ENCODE measurements around the gene ATL3. TPM values are rescaled to one million over a fixed set of nuclear protein-coding genes. Genes with fewer than 3 reads are reported as not detected.

Gene ATL3
- total and polyA plus RNA-seq, 2 of the 13 experiments (the other 11 are each of a cell fraction or from before 2014, with no cell fraction given) = not detected

DNA sequence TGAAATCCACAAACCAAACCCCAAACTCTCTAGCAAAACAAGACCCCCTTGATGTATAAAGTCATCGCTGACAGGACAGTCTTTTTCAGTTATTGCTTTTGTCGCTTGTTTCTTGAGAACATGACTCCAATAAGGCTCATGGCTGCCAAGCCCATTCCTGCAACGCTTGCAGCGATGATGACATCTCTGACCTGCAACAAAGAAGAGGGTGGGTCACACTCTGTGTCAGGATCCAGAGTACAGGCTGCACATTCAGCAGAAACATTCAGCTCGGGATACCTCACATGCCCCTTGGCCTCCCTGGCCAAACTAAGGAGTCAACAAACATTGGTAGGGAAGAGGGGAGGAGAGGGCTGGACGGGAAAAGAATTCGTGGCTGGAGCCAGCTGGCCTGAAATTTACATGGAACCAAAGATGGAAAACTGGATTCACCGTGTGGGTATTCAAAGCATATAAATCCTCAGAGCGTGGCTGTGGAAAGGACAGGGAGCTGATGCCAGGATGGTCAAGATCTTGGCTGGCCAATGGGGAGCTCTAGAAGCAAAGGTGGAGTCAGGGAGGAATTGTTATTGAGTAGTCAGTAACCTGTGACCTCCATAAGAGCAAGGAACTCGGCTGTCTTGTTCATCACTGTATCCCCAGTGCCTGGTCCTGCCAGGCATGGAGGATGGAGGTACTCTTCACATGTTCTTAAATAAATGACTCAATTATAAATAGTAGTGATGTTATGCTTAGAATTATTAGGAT, 96.1 kb downstream of the ATL3 start (continued):
- TF ChIP-seq, protein P1, sequence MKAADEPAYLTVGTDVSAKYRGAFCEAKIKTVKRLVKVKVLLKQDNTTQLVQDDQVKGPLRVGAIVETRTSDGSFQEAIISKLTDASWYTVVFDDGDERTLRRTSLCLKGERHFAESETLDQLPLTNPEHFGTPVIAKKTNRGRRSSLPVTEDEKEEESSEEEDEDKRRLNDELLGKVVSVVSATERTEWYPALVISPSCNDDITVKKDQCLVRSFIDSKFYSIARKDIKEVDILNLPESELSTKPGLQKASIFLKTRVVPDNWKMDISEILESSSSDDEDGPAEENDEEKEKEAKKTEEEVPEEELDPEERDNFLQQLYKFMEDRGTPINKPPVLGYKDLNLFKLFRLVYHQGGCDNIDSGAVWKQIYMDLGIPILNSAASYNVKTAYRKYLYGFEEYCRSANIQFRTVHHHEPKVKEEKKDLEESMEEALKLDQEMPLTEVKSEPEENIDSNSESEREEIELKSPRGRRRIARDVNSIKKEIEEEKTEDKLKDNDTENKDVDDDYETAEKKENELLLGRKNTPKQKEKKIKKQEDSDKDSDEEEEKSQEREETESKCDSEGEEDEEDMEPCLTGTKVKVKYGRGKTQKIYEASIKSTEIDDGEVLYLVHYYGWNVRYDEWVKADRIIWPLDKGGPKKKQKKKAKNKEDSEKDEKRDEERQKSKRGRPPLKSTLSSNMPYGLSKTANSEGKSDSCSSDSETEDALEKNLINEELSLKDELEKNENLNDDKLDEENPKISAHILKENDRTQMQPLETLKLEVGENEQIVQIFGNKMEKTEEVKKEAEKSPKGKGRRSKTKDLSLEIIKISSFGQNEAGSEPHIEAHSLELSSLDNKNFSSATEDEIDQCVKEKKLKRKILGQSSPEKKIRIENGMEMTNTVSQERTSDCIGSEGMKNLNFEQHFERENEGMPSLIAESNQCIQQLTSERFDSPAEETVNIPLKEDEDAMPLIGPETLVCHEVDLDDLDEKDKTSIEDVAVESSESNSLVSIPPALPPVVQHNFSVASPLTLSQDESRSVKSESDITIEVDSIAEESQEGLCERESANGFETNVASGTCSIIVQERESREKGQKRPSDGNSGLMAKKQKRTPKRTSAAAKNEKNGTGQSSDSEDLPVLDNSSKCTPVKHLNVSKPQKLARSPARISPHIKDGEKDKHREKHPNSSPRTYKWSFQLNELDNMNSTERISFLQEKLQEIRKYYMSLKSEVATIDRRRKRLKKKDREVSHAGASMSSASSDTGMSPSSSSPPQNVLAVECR (CRISPR knock-in tag; IDR thresholded peaks at IDR 0.05; ENCODE audit: borderline replicate concordance) = peak; percentile 35; the same call in 1 of the 2 replicates
- TF ChIP-seq, protein P2, sequence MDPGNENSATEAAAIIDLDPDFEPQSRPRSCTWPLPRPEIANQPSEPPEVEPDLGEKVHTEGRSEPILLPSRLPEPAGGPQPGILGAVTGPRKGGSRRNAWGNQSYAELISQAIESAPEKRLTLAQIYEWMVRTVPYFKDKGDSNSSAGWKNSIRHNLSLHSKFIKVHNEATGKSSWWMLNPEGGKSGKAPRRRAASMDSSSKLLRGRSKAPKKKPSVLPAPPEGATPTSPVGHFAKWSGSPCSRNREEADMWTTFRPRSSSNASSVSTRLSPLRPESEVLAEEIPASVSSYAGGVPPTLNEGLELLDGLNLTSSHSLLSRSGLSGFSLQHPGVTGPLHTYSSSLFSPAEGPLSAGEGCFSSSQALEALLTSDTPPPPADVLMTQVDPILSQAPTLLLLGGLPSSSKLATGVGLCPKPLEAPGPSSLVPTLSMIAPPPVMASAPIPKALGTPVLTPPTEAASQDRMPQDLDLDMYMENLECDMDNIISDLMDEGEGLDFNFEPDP (CRISPR knock-in tag; conservative IDR thresholded peaks at IDR 0.05) = no peak
- peak; percentile 69 for TF ChIP-seq EHMT2 (IDR thresholded peaks at IDR 0.05; ENCODE audit: borderline replicate concordance, low read depth, low read length)
- TF ChIP-seq SP4 (CRISPR knock-in tag; IDR thresholded peaks at IDR 0.05) = 0 out of 2 replicates have a peak, but pooled peaks have one; percentile 16
- no peak for TF ChIP-seq ZNF468 (CRISPR knock-in tag; IDR thresholded peaks at IDR 0.05)
- TF ChIP-seq, protein P3, sequence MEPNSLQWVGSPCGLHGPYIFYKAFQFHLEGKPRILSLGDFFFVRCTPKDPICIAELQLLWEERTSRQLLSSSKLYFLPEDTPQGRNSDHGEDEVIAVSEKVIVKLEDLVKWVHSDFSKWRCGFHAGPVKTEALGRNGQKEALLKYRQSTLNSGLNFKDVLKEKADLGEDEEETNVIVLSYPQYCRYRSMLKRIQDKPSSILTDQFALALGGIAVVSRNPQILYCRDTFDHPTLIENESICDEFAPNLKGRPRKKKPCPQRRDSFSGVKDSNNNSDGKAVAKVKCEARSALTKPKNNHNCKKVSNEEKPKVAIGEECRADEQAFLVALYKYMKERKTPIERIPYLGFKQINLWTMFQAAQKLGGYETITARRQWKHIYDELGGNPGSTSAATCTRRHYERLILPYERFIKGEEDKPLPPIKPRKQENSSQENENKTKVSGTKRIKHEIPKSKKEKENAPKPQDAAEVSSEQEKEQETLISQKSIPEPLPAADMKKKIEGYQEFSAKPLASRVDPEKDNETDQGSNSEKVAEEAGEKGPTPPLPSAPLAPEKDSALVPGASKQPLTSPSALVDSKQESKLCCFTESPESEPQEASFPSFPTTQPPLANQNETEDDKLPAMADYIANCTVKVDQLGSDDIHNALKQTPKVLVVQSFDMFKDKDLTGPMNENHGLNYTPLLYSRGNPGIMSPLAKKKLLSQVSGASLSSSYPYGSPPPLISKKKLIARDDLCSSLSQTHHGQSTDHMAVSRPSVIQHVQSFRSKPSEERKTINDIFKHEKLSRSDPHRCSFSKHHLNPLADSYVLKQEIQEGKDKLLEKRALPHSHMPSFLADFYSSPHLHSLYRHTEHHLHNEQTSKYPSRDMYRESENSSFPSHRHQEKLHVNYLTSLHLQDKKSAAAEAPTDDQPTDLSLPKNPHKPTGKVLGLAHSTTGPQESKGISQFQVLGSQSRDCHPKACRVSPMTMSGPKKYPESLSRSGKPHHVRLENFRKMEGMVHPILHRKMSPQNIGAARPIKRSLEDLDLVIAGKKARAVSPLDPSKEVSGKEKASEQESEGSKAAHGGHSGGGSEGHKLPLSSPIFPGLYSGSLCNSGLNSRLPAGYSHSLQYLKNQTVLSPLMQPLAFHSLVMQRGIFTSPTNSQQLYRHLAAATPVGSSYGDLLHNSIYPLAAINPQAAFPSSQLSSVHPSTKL (CRISPR knock-in tag; IDR thresholded peaks at IDR 0.05) = no peak
- 0 out of 2 replicates have a peak, but pooled peaks have one; percentile 57 for TF ChIP-seq ZNF44 (CRISPR knock-in tag; IDR thresholded peaks at IDR 0.05)
- TF ChIP-seq MTF1 (CRISPR knock-in tag; IDR thresholded peaks at IDR 0.05) = no peak
- TF ChIP-seq, protein P4, sequence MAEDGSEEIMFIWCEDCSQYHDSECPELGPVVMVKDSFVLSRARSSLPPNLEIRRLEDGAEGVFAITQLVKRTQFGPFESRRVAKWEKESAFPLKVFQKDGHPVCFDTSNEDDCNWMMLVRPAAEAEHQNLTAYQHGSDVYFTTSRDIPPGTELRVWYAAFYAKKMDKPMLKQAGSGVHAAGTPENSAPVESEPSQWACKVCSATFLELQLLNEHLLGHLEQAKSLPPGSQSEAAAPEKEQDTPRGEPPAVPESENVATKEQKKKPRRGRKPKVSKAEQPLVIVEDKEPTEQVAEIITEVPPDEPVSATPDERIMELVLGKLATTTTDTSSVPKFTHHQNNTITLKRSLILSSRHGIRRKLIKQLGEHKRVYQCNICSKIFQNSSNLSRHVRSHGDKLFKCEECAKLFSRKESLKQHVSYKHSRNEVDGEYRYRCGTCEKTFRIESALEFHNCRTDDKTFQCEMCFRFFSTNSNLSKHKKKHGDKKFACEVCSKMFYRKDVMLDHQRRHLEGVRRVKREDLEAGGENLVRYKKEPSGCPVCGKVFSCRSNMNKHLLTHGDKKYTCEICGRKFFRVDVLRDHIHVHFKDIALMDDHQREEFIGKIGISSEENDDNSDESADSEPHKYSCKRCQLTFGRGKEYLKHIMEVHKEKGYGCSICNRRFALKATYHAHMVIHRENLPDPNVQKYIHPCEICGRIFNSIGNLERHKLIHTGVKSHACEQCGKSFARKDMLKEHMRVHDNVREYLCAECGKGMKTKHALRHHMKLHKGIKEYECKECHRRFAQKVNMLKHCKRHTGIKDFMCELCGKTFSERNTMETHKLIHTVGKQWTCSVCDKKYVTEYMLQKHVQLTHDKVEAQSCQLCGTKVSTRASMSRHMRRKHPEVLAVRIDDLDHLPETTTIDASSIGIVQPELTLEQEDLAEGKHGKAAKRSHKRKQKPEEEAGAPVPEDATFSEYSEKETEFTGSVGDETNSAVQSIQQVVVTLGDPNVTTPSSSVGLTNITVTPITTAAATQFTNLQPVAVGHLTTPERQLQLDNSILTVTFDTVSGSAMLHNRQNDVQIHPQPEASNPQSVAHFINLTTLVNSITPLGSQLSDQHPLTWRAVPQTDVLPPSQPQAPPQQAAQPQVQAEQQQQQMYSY (CRISPR knock-in tag; IDR thresholded peaks at IDR 0.05) = no peak
- peak; percentile 33; the same call in 1 of the 2 replicates for TF ChIP-seq SMAD3 (CRISPR knock-in tag; IDR thresholded peaks at IDR 0.05)
- no peak for TF ChIP-seq ATRX (CRISPR knock-in tag; IDR thresholded peaks at IDR 0.05; ENCODE audit: borderline replicate concordance)
- TF ChIP-seq NR2F2 (IDR thresholded peaks at IDR 0.05; ENCODE audit: borderline replicate concordance, low read depth) = peak; percentile 42; the same call in 1 of the 2 replicates
- no peak for TF ChIP-seq ATF1 (CRISPR knock-in tag; IDR thresholded peaks at IDR 0.05)

Measured in HepG2 (cell line).